ENCODE data around the gene SCD5. TPM values are rescaled to one million over a fixed set of nuclear protein-coding genes. Genes with fewer than 3 reads are reported as not detected.

SCD5 gene
- polyA plus RNA-seq, 1 donor from 2014 or later: 212 TPM

DNA sequence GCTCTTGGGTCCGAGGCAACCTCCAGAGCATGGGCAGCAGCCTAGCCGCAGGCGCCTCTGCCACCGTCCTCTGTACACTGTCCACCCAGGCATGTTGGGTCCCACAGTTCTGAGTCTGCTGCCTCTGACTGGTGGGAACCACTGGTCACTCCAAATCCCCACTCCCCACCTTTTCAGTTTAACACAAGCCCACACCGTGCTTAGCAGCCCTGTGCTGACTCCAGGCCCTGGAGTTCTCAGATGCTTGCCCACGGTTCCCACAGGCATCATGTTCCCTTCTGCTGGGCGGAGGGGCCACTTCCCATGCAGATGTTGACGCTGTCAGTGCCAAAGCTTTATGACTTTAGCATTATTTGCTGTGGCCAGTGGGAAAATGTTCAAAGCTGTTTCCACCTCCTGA is 104.5 kb downstream of the SCD5 start:
- Histone ChIP-seq H3K36me3 (ENCODE audit: insufficient read depth, low read length) (no peaks in the 10 kb centered on the region), H3K4me3 (ENCODE audit: low read length) (no peak overlapping the region), H3K27ac (ENCODE audit: low read length) (no peak overlapping the region), H4K20me1 (ENCODE audit: insufficient read depth) (no peaks in the 10 kb centered on the region), H3K9ac (ENCODE audit: low read length) (no peak overlapping the region), H3F3A (ENCODE audit: insufficient read depth, low read length, poor library complexity, severe bottlenecking) (no peaks in the 10 kb centered on the region), H3K9me2 (ENCODE audit: insufficient read depth, low read length) (no peaks in the 10 kb centered on the region), H3K4me2 (ENCODE audit: low read length) (no peak overlapping the region), H3K79me2 (replicated peaks; ENCODE audit: insufficient read depth, low read length) (no peaks in the 10 kb centered on the region), H3K27me3 (ENCODE audit: insufficient read depth, low read depth, low read length) (no peaks in the 10 kb centered on the region), H3K9me3 (ENCODE audit: low read length) (no peaks in the 10 kb centered on the region), H2AFZ (ENCODE audit: low read depth, low read length) (no peak overlapping the region)
- TF ChIP-seq SMC3 (conservative IDR thresholded peaks at IDR 0.05; ENCODE audit: poor library complexity) (no peak), EP300 (conservative IDR thresholded peaks at IDR 0.05; ENCODE audit: poor library complexity, severe bottlenecking) (no peak), EZH2 (IDR thresholded peaks at IDR 0.05; ENCODE audit: borderline replicate concordance, insufficient read depth, low read length, poor library complexity, severe bottlenecking) (no peak), POLR2AphosphoS5 (IDR thresholded peaks at IDR 0.05) (no peak), RAD21 (conservative IDR thresholded peaks at IDR 0.05) (no peak), MXI1 (conservative IDR thresholded peaks at IDR 0.05; ENCODE audit: poor library complexity, severe bottlenecking) (no peak), TAF1 (IDR thresholded peaks at IDR 0.05; ENCODE audit: low read depth) (no peak)
- TF ChIP-seq, protein P1, sequence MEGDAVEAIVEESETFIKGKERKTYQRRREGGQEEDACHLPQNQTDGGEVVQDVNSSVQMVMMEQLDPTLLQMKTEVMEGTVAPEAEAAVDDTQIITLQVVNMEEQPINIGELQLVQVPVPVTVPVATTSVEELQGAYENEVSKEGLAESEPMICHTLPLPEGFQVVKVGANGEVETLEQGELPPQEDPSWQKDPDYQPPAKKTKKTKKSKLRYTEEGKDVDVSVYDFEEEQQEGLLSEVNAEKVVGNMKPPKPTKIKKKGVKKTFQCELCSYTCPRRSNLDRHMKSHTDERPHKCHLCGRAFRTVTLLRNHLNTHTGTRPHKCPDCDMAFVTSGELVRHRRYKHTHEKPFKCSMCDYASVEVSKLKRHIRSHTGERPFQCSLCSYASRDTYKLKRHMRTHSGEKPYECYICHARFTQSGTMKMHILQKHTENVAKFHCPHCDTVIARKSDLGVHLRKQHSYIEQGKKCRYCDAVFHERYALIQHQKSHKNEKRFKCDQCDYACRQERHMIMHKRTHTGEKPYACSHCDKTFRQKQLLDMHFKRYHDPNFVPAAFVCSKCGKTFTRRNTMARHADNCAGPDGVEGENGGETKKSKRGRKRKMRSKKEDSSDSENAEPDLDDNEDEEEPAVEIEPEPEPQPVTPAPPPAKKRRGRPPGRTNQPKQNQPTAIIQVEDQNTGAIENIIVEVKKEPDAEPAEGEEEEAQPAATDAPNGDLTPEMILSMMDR (IDR thresholded peaks at IDR 0.05; ENCODE audit: poor library complexity, severe bottlenecking): no peak
- TF ChIP-seq, protein P2, sequence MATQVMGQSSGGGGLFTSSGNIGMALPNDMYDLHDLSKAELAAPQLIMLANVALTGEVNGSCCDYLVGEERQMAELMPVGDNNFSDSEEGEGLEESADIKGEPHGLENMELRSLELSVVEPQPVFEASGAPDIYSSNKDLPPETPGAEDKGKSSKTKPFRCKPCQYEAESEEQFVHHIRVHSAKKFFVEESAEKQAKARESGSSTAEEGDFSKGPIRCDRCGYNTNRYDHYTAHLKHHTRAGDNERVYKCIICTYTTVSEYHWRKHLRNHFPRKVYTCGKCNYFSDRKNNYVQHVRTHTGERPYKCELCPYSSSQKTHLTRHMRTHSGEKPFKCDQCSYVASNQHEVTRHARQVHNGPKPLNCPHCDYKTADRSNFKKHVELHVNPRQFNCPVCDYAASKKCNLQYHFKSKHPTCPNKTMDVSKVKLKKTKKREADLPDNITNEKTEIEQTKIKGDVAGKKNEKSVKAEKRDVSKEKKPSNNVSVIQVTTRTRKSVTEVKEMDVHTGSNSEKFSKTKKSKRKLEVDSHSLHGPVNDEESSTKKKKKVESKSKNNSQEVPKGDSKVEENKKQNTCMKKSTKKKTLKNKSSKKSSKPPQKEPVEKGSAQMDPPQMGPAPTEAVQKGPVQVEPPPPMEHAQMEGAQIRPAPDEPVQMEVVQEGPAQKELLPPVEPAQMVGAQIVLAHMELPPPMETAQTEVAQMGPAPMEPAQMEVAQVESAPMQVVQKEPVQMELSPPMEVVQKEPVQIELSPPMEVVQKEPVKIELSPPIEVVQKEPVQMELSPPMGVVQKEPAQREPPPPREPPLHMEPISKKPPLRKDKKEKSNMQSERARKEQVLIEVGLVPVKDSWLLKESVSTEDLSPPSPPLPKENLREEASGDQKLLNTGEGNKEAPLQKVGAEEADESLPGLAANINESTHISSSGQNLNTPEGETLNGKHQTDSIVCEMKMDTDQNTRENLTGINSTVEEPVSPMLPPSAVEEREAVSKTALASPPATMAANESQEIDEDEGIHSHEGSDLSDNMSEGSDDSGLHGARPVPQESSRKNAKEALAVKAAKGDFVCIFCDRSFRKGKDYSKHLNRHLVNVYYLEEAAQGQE (IDR thresholded peaks at IDR 0.05; ENCODE audit: borderline replicate concordance): no peak

DNA sequence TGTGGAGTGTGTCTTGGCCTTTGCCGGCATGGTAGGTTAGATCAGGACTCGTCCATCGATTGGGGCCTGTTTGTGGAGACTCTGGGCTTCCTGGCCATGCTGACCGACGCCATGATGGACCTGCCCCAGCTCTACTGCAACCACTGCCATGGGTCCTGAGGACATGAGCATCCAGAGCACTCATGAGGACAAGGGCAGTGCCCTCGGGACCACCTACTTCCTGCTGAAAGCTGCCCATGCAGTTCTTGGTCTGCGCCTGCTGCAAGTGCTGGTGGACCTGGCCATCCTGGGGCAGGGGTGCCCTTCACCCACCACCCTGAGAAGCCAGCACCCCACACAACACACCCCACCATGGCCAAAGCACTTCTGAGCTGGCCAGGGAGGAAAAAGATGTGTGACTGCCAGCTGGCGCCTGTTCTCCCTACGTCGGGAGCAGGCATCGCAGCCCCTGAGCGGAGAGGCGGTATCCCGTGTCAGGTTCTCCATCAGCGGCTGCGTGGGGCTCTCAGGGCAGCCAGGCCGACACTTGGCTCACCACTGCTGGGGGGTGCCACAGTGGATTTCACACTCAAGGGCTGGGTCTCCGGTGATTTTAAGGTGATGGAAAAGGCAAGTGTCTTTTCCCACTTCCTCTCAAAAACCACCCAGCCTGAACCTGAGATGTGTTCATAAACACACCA is 106.4 kb downstream of the SCD5 start:
- H3K9ac ChIP-seq (ENCODE audit: low read length): no peak overlapping the region
- H4K20me1 ChIP-seq (ENCODE audit: insufficient read depth): no peaks in the 10 kb centered on the region
- H3K79me2 ChIP-seq (replicated peaks; ENCODE audit: insufficient read depth, low read length): no peaks in the 10 kb centered on the region
- no peaks in the 10 kb centered on the region for H3K9me2 ChIP-seq (ENCODE audit: insufficient read depth, low read length)
- no peak overlapping the region for H3K4me3 ChIP-seq (ENCODE audit: low read length)
- no peaks in the 10 kb centered on the region for H3K27me3 ChIP-seq (ENCODE audit: insufficient read depth, low read depth, low read length)
- no peak overlapping the region for H3K4me2 ChIP-seq (ENCODE audit: low read length)
- TF ChIP-seq, protein P2 (IDR thresholded peaks at IDR 0.05; ENCODE audit: borderline replicate concordance): no peak
- TF ChIP-seq MXI1 (conservative IDR thresholded peaks at IDR 0.05; ENCODE audit: poor library complexity, severe bottlenecking) (no peak), TAF1 (IDR thresholded peaks at IDR 0.05; ENCODE audit: low read depth) (no peak)
- TF ChIP-seq, protein P1 (IDR thresholded peaks at IDR 0.05; ENCODE audit: poor library complexity, severe bottlenecking): no peak
- no peak overlapping the region for H2AFZ ChIP-seq (ENCODE audit: low read depth, low read length)
- no peaks in the 10 kb centered on the region for H3F3A ChIP-seq (ENCODE audit: insufficient read depth, low read length, poor library complexity, severe bottlenecking)
- no peaks in the 10 kb centered on the region for H3K36me3 ChIP-seq (ENCODE audit: insufficient read depth, low read length)
- H3K9me3 ChIP-seq (ENCODE audit: low read length): no peaks in the 10 kb centered on the region
- no peak overlapping the region for H3K27ac ChIP-seq (ENCODE audit: low read length)

All from neural cell (in vitro differentiated cells).